Activated CD8-positive, alpha-beta memory T cell treated with anti-CD3 and anti-CD28 coated beads, Interleukin-2, amount 10 ng/mL, durations not matched to agents 7 days and 5 days (primary cell): Measurements from ENCODE around the gene NT5C. TPM values are rescaled to one million over a fixed set of nuclear protein-coding genes. Genes with fewer than 3 reads are reported as not detected.

Experiments used
- ATAC-seq: fragments of 150-1000 bp; cut with Tn5 transposase; one replicate; pipeline ENCODE4 v1.10.0; 2021; ENCODE audit warnings: moderate library complexity
- CTCF ChIA-PET: fragments of 350-600 bp; sonication (Branson Sonifier 250); formaldehyde crosslinking; loops from one replicate; lab custom pipeline; 2021; ENCODE audit warnings: antibody characterized with exemption; lab: Charles Lee
- DNase-seq: peaks from one replicate; pipeline ENCODE4 v3.0.0-alpha.2; 2020
- H3K27ac Mint-ChIP-seq: one replicate; pipeline ENCODE4 v1.8.0; 2021; ENCODE audit warnings: mild to moderate bottlenecking, mixed read lengths
- H3K27me3 Mint-ChIP-seq: one replicate; pipeline ENCODE4 v1.8.0; 2021; ENCODE audit warnings: mixed read lengths
- H3K36me3 Mint-ChIP-seq: one replicate; pipeline ENCODE4 v1.8.0; 2021; ENCODE audit warnings: mild to moderate bottlenecking, mixed read lengths
- H3K4me1 Mint-ChIP-seq: one replicate; pipeline ENCODE4 v1.8.0; 2021; ENCODE audit warnings: mixed read lengths
- H3K4me3 Mint-ChIP-seq: one replicate; pipeline ENCODE4 v1.8.0; 2021; ENCODE audit warnings: mild to moderate bottlenecking, moderate library complexity, mixed read lengths
- H3K9me3 Mint-ChIP-seq: one replicate; pipeline ENCODE4 v1.8.0; 2022; ENCODE audit warnings: low read depth, mixed read lengths
- total RNA-seq, 2 experiments: library from RNA; stranded (reverse); gene quantifications; one replicate each; pipeline ENCODE4 v1.2.3, GENCODE V29; 2021

NT5C gene
- total RNA-seq, 2 experiments from 2014 or later = 65.2 to 73.1 TPM

GRCh38 chr17:75093548-75094158 is 37.9 kb downstream of the NT5C start:
- H3K9me3 Mint-ChIP-seq = no peaks in the 10 kb centered on the region
- DNase-seq (no peak), ATAC-seq (no peak)
- H3K4me3 Mint-ChIP-seq = no peak overlapping the region
- H3K27ac Mint-ChIP-seq = no peak overlapping the region
- CTCF ChIA-PET = interaction anchor here (0.8 kb wide), 1 partner anchor 13 kb away, joined by 3 read pairs; no protein-coding TSS in a partner anchor
- no peaks in the 10 kb centered on the region for H3K36me3 Mint-ChIP-seq
- H3K4me1 Mint-ChIP-seq = peaks cover 8% of the 10 kb centered on the region
- H3K27me3 Mint-ChIP-seq = no peaks in the 10 kb centered on the region

DNA sequence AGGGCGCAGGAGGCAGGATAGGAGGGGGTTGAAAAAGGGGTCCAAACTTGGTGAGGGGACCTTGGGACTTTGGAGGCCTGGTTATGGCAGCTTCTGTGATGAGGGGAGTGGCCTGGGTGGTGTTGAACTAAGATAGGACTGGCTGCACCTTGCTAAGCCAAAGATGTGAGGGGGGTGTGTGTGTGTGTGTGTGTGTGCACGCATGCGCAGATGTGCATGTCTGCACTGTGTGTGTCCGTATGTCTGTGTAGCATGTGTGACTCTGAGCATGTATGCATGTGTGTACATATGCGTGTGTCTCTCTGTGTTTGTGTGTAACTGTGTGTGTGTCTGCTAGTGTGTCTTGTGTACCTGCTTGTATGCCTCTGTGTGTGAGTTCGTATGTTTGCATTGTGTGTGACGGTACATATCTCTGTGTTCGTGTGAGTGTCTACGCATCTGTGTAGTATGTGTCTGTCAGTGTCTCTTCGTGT is 39.7 kb downstream of the NT5C start:
- H3K27ac Mint-ChIP-seq = no peak overlapping the region
- no peak for DNase-seq

DNA sequence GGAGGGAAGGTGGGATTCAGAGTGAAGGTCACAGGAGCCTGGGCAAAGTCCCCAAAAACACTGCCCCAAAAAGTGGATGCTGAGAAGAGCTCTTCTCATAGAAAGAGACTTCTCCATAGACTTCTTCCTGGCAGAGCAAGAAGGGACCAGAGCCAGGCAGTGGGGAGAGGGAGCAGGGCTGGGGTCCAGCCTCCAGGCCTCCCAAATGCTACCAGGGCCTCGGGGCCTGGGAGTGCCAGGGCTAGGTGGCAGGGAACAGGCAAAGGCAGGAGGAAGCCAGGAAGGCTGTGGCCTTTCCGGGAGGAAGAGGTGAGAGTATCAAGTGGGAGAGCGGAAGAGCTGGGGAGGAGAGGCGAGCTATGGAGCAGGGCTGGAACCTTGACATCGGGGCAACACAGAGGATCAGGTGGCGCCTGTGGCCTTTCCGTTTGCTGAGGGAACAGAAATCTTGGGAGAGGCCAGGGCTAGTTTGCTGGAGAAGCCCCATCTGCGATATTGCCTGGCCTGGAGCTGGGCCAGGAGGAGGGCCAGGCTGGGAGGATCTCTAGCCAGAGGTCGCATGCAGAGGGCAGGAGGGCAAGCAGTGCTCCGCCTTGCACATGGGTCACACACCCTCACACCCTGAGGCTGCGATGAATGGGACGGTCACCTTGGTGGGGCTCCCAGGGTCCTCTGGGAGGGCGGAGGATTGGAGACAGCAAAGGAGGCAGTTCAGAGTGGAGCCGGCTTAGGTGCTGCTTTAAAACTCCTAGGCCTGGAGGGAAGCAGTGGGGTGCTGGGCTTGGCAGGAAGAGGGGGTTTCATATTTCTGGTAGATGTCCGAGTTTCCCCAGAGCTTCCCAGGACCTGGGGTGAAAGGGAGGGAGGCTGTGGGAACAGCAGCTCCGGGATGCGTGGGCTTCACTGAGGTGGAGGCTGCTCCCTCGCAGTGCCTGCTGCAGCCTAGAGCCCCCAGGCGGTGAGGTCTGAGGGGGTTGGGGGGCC is 40.4 kb downstream of the NT5C start:
- no peaks in the 10 kb centered on the region for H3K27me3 Mint-ChIP-seq

More for the DNA sequence above, 39.7 kb downstream of the NT5C start:
- H3K9me3 Mint-ChIP-seq = no peaks in the 10 kb centered on the region
- no peaks in the 10 kb centered on the region for H3K27me3 Mint-ChIP-seq
- peaks cover 15% of the 10 kb centered on the region for H3K4me1 Mint-ChIP-seq
- H3K4me3 Mint-ChIP-seq = no peak overlapping the region
- CTCF ChIA-PET = no interaction called here
- no peak for ATAC-seq
- no peaks in the 10 kb centered on the region for H3K36me3 Mint-ChIP-seq

GRCh38 chr17:75088465-75089417 is 42.8 kb downstream of the NT5C start:
- Mint-ChIP-seq H3K27me3 (no peaks in the 10 kb centered on the region), H3K27ac (no peak overlapping the region), H3K4me3 (peak overlapping the region; percentile 66), H3K36me3 (no peaks in the 10 kb centered on the region), H3K4me1 (peaks cover 31% of the 10 kb centered on the region), H3K9me3 (no peaks in the 10 kb centered on the region)
- peak; percentile 4 for ATAC-seq
- CTCF ChIA-PET = interaction anchor here (0.7 to 2.5 kb wide), 13 partner anchors 9 to 173 kb away, joined by 3 to 9 read pairs (median 3); partner anchors contain the start of genes MRPS7, NT5C and SUMO2
- DNase-seq = no peak

More for the DNA sequence above, 40.4 kb downstream of the NT5C start:
- Mint-ChIP-seq H3K27ac (no peak overlapping the region), H3K9me3 (no peaks in the 10 kb centered on the region), H3K4me1 (peaks cover 20% of the 10 kb centered on the region), H3K4me3 (no peak overlapping the region), H3K36me3 (no peaks in the 10 kb centered on the region)
- no peak for ATAC-seq
- CTCF ChIA-PET = interaction anchor here (1.0 kb wide), 1 partner anchor 15 kb away, joined by 4 read pairs; no protein-coding TSS in a partner anchor
- no peak for DNase-seq

DNA sequence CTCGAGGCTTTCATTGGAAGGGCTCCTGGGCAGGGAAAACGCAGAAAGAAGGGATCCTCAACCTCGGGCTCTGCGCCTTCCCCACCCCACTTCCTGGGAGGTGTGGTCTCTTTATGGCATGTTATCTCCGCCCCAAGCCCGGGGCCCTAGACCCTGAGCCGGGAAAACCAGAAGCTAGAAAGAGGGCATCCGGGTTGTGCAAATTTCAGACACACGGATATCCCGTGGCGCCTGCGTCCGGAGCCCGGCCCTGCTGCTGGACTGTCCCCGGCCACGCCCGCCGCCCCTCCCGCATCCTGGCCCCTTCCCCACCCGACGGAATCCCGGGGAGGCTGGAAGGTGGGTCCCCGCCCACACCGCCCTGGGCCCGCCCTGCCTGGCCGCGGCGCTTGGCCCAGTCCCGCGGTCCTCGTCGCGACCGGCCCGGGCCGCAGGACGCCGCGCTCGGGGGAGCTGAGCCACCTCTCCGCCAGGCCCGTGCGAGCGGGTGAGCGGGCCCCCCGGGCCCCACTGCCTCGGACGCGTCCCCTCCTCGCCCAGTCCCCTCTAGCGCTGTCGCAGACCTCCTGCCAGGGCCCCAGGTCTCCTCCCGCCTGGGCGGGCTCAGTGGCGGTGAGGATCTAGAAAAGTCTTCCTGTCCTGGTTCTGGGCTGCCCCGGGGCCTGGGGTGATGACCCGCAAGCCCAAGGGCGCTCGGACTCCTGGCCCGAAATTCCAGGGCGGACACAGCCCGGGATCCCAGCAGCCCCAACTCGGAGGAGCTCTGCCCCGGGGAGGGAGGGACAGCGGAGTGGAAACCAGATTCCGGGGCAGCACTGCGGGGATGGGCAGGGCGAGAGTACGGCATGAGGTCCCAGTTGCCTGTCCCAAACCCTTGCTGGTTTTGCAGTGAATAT is 43.7 kb downstream of the NT5C start, which contains the start of gene SLC16A5:
SLC16A5 (plus strand) TSS at position 397 of the 896 bp plus-strand sequence. CDS start 5,683 bp downstream, outside the sequence.
- CTCF ChIA-PET = interaction anchor here (1.1 to 2.5 kb wide), 12 partner anchors 8 to 174 kb away, joined by 3 to 9 read pairs (median 4); partner anchors contain the start of genes MRPS7 and NT5C
- DNase-seq (peak; percentile 54), ATAC-seq (peak; percentile 82)
- no peaks in the 10 kb centered on the region for H3K9me3 Mint-ChIP-seq
- peak within 1 kb of the TSS; percentile 66 for H3K4me3 Mint-ChIP-seq
- H3K4me1 Mint-ChIP-seq = peaks cover 32% of the 10 kb centered on the region
- no peak within 1 kb of the TSS for H3K27ac Mint-ChIP-seq
- H3K36me3 Mint-ChIP-seq = no peaks in the 10 kb centered on the region
- no peaks in the 10 kb centered on the region for H3K27me3 Mint-ChIP-seq

- no peak for ATAC-seq
- no peaks in the 10 kb centered on the region for H3K27me3 Mint-ChIP-seq
- CTCF ChIA-PET = interaction anchor here (1.1 to 2.5 kb wide), 7 partner anchors 18 to 175 kb away, joined by 3 to 9 read pairs (median 3); partner anchors contain the start of genes MRPS7 and NT5C
- DNase-seq = no peak
- H3K4me3 Mint-ChIP-seq = peak overlapping the region; percentile 53
- no peaks in the 10 kb centered on the region for H3K36me3 Mint-ChIP-seq
- peaks cover 32% of the 10 kb centered on the region for H3K4me1 Mint-ChIP-seq
- no peaks in the 10 kb centered on the region for H3K9me3 Mint-ChIP-seq
- H3K27ac Mint-ChIP-seq = no peak overlapping the region
Measured at GRCh38 chr17:75087182-75087557, 44.4 kb downstream of the NT5C start.

- Mint-ChIP-seq H3K36me3 (no peaks in the 10 kb centered on the region), H3K4me3 (no peak overlapping the region), H3K27ac (no peak overlapping the region), H3K4me1 (peaks cover 32% of the 10 kb centered on the region), H3K27me3 (no peaks in the 10 kb centered on the region), H3K9me3 (no peaks in the 10 kb centered on the region)
- CTCF ChIA-PET = interaction anchor here (1.9 to 2.5 kb wide), 2 partner anchors 19 to 45 kb away, joined by 4 to 9 read pairs; partner anchors contain the start of gene NT5C
- DNase-seq = no peak
- no peak for ATAC-seq
Measured at GRCh38 chr17:75086496-75087181, 44.9 kb downstream of the NT5C start.

DNA sequence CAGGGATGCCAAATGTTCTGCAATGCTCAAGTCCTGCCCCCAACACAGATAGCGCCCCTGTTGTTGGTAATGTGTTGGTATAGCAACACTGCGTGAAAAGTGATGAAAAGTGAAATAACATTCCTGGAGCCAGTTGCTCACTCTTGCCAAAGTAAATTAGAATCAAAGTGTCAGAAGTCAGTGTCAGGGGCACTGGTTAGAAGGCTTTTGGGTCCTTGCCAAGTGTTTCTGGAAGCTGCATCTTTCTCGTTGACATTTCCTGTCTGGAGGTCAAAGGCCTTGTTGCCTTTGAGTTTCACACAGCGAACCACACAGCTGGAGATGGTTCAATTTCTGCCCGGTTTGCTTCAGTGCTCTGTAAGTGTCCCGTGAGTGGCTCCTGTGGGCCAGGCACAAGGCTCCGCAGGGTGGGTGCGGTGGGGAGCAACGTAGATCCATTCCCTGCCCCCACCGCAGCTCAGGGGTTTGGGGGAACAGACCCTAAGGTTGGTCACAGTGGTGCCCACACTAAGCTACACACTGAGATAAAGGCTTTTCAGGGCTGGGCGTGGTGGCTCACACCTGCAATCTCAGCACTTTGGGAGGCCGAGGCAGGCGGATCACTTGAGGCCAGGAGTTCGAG is 47.4 kb downstream of the NT5C start:
- no peak overlapping the region for H3K4me3 Mint-ChIP-seq
- no peak for ATAC-seq
- DNase-seq = no peak
- H3K27ac Mint-ChIP-seq = peak overlapping the region; percentile 14
- peaks cover 29% of the 10 kb centered on the region for H3K4me1 Mint-ChIP-seq
- H3K9me3 Mint-ChIP-seq = no peaks in the 10 kb centered on the region
- CTCF ChIA-PET = interaction anchor here (1.3 to 1.5 kb wide), 4 partner anchors 14 to 124 kb away, joined by 3 to 4 read pairs (median 4); partner anchors contain the start of gene NT5C
- H3K27me3 Mint-ChIP-seq = no peaks in the 10 kb centered on the region
- H3K36me3 Mint-ChIP-seq = no peaks in the 10 kb centered on the region

- peaks cover 28% of the 10 kb centered on the region for H3K4me1 Mint-ChIP-seq
- DNase-seq (no peak), ATAC-seq (no peak)
- H3K9me3 Mint-ChIP-seq = no peaks in the 10 kb centered on the region
- no peaks in the 10 kb centered on the region for H3K36me3 Mint-ChIP-seq
- CTCF ChIA-PET = no interaction called here
- no peaks in the 10 kb centered on the region for H3K27me3 Mint-ChIP-seq
- H3K27ac Mint-ChIP-seq = no peak overlapping the region
- no peak overlapping the region for H3K4me3 Mint-ChIP-seq
Measured at GRCh38 chr17:75082683-75083082, 48.9 kb downstream of the NT5C start.

DNA sequence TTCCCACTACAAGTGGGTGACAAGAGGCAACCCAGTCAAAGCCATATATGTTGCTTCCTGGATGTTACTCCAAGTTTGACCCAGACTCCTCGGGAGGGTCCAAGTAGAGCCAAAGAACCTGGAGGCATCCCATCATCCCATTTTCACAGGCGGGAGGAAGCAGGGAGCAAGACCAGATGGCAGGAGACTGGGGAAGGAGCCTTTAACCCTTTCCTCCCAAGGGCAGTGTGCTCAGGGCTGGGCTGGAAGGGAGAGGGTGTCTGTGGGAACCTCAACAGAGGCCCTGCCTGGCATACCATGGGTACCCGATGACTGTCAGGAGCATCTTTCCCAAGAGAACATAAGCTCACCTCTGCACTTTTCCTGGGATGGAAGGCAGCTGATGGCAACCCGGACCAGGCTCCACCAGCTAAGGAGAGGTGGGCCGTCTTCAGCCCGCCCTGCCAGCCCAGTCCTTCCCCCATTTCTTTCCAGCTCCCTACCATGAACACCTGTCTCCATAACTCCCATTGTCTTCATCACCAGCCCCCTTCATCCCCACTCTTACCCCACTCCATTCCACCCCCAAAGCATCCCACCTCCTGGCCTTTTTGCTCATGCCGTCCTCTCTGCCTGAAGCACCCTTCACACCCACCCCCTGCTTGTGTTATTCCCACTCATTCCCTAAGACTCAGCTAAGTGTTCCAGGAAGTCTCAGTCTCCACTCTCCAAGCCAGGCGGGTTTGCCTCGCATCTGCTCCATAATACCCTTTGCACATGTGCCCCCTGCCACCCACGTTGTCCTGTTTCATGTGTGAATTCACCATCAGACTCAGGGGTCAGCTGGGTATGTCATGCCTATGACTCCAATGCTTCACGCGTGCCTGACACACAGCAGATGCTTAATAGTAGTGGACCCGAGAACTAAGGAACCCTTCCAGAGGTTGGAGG is 49.7 kb downstream of the NT5C start:
- Mint-ChIP-seq H3K27me3 (no peaks in the 10 kb centered on the region), H3K4me1 (peaks cover 28% of the 10 kb centered on the region), H3K36me3 (no peaks in the 10 kb centered on the region), H3K9me3 (no peaks in the 10 kb centered on the region), H3K4me3 (no peak overlapping the region), H3K27ac (no peak overlapping the region)
- DNase-seq = no peak
- CTCF ChIA-PET = no interaction called here
- ATAC-seq = no peak
